AG09319 (cell line): Measurements from ENCODE around the gene SULT2B1.

Experiments
- DNase-seq: peaks from one replicate; pipeline ENCODE4 v3.0.0-alpha.2; 2010; ENCODE audit warnings: low read depth; ENCODE audit errors: extremely low read depth
- TF ChIP-seq, protein P1 (sequence below): IDR thresholded peaks from 2 replicates; pipeline ENCODE4 v1.5.1; 2011; ENCODE audit warnings: low read depth, mild to moderate bottlenecking, inconsistent platforms, low read length, moderate library complexity

Gene SULT2B1

DNA sequence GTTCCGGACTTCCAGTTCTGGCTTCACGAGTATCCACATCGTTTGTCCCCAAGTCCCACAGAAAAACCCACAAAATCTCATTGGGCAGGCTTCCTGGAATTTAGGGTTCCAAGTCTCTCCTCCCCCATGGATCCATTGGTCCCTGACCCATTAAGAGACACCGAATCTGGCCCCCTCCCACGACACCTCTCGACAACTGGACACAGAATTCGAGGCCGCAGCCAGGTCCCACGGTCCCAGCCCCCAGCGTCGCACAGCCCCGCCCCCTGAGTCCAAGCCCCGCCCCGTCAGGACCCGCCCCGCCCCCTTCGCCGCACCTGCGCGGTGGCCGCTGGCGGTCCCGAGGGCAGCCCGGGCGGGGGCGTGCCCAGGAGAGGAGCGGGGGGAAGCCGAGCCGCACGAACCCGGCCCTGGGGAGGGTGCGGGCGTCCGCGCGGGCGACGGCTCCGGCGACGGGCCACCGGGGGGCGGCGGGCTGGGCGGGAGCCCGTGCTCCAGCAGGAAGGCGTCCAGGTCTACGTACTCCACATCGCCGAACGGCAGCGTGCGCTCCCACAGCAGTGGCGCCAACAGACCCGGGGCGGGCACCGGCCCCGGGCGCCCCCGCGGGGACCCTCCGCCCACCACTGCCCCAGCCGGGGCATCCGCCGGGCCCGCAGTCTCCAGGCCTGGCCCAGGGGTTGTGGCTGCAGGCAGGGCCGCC is 83.4 kb downstream of the SULT2B1 start:
- DNase-seq: no peak
- TF ChIP-seq, protein P1, sequence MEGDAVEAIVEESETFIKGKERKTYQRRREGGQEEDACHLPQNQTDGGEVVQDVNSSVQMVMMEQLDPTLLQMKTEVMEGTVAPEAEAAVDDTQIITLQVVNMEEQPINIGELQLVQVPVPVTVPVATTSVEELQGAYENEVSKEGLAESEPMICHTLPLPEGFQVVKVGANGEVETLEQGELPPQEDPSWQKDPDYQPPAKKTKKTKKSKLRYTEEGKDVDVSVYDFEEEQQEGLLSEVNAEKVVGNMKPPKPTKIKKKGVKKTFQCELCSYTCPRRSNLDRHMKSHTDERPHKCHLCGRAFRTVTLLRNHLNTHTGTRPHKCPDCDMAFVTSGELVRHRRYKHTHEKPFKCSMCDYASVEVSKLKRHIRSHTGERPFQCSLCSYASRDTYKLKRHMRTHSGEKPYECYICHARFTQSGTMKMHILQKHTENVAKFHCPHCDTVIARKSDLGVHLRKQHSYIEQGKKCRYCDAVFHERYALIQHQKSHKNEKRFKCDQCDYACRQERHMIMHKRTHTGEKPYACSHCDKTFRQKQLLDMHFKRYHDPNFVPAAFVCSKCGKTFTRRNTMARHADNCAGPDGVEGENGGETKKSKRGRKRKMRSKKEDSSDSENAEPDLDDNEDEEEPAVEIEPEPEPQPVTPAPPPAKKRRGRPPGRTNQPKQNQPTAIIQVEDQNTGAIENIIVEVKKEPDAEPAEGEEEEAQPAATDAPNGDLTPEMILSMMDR: no peak

DNA sequence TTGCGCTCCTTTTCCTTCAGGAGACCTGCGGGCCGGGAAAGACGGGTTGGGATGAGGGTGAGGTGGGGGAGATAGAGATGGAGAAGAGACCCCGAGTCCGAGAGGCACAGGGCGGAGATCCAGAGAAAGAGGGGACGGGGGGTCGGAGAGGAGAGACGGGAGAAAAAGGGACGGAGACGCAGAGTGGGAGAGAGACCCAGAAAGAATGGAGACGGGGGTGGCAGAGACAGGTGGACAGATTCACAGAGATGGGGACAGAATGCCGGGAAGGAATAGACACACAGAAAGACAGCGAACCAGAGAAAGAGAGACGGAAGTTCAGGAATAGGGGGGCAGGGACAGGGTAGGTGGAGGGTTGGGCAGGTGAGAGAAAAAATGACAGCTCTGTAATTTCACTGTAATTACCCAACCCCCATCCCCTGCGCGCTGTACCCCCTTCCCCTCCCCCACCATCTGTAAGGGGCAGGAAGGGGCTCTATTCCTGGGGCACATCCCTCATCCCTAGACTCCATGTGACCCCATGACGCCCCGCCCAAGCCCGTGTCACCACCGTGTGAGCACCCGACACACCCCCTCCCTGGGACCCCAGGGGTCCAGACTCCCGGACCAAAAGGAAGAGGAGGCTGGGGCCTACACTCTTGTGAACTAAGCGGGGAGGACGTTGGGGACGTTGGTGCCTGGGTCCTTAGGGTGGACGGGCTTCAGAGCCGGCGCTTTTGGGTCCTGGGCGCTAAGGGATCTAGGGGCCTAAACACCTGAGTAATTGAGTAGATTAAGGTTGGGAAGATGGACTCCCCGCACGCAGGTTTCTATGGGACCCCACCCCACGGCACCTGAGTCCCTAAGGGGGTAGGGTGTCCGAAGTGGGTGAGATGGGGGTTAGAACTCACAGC is 84.2 kb downstream of the SULT2B1 start:
- DNase-seq: no peak
- TF ChIP-seq, protein P1: no peak

DNA sequence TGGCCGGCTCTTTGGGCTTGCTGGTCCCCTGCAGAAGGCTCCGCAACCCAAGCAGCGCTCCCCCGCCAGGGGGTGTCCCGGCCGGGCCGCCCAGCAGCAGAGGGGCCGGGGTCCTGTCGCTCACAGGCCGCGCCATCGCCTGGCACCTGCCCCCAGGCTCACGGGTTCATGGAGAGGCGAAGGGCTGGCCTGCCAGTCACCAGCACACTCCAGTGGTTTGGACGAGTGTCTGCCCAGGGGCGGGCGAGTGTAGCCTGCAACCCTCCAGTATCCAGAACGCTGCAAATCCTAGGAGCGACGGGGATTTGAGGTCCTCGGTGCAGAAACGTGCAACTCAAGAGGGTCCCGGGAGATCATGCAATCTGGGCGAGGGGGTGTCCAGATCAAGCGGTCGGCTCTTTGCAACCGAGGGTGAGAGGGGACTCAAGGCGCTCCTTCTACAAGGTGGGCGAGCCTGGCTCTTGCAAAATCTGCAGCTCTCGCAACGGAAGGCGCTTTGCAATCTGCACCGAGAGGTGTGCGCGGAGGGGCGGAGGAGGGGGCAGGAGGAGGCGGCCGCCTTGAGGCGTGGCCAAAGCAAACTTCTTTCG is 85.0 kb downstream of the SULT2B1 start, which contains the start of gene DBP:
Gene DBP (minus strand): TSS at position 521 of the 590 bp plus-strand sequence. CDS start 385 bp downstream, at position 136.
- DNase-seq: no peak
- TF ChIP-seq, protein P1: peak; percentile 13; the same call in 1 of the 2 replicates

DNA sequence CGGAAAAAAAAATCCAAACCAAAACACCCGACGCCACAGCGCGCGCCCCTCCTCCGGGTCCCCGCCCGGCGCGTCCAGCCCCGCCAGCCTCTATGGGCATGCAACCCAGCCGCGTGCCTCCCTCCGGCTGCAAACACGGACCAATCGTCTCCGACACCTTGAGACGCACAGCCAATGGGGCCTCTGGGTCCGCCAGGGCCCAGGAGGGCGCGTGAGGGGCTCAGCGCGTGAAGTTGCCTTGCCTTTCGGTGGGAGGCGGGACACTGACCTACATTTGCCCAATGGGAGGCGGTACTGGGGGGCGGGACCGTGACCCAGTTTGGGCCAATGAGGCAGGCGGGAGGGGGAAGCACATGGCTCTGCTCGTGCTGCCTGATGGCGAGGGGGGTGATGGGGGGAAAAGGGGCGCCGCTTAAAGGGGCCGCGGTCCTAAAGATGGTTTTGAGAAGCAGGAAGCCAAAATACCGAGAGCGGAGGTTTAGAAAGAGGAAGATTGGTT is 85.5 kb downstream of the SULT2B1 start:
- DNase-seq: peak; percentile 99
- TF ChIP-seq, protein P1: no peak

DNA sequence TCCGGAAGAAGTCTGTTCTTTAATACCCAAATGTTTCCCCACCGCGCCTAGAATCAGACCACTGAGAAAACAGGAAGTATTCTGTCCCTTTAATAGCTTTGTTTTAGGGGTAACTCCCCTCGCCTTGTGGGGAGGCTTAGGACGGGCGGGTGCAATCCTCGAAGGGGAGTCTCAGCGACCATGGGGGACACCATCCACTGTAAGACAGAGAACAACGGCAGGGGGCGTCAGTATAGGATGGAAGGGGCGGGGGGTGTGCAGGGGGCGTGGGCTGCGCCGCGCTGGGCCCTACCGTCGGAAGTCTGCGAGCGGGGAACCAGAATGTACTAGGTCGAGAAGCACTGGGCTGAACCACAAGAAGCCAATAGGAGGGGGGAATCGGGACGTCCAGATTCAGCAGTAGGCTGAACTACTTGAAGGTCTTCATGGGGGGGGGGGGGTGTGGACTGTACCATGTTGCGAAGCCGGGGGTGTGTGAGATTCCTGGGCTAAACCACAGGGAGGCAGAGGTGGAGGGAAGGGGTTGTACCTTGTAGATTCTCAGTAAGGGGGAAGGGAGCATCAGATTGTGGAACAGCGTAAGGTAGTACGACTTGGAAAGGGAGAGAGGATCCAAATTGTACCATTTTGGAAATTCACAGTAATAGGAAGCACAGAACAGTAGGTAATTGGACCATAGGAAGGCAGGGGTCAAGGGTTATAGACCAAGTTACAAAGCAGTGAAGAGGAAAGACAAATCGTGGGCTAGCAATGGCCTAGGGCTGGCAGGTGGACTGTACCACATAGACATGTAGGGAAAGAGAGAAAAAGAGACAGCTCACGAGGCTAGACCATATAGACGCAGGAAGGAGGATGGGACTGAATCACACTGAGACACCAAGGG is 86.2 kb downstream of the SULT2B1 start:
- DNase-seq: peak; percentile 96
- TF ChIP-seq, protein P1: peak; percentile 6; the same call in 1 of the 2 replicates

DNA sequence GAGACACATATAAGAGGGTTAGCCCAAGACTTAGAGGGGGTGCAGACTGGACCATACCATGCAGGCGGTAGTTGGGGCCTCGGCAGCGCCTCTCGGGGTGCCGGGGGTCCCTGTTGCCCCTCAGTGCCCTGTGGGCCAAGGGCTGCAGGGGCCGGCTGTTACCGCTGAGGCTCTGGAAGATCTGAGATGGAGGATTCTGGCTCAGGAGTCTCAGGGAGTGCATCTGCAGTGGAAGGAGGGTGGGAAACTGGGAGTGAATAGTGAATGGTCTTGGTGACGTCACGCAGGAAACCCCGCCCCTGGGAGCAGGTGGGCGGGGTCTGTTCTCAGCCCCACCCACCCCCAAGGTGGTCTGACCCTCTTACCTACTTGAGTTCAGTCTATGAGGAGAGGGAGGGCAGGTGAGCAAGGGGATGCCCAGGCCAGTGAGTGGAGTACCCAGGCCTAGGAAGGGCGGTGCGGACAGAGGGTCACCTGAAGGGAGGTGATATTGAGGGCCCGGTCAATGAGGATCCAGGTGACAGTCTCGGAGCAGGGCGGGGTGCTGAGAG is 86.9 kb downstream of the SULT2B1 start:
- DNase-seq: no peak
- TF ChIP-seq, protein P1: no peak
